ENCODE results near the gene MYH1. TPM values are rescaled to one million over a fixed set of nuclear protein-coding genes. Genes with fewer than 3 reads are reported as not detected.

MYH1 gene
- total RNA-seq, 6 experiments from 2014 or later = 0.23 to 2.3 (median 0.31) TPM; not detected in 3

DNA sequence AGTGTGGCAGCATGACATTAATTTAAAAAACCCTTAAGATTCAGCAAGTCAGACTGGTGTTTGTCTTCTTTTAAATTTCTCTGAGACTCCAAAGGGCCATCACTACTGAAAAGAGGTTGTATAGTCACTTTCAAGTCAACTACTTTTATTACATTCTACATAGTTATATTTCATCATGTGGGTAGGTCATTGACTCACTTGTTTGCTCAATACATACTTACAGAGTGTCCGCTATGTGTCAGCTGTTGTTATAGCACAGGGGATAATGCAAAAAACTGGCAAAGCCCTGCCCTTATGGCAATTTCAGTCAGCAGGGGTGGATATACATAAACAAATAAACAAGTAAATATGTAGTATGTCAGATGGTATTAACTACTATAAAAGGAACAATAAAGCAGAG is 46.5 kb downstream of the MYH1 start:
- no peaks in the 10 kb centered on the region for H3K36me3 ChIP-seq
- no peaks in the 10 kb centered on the region for H3K27me3 ChIP-seq
- 62% methylated on average over 1 of the region's 1 CpG for WGBS (ENCODE audit: insufficient coverage, low coverage, low lambda C conversion rate, missing lambda C conversion rate)
- TF ChIP-seq, protein P1, sequence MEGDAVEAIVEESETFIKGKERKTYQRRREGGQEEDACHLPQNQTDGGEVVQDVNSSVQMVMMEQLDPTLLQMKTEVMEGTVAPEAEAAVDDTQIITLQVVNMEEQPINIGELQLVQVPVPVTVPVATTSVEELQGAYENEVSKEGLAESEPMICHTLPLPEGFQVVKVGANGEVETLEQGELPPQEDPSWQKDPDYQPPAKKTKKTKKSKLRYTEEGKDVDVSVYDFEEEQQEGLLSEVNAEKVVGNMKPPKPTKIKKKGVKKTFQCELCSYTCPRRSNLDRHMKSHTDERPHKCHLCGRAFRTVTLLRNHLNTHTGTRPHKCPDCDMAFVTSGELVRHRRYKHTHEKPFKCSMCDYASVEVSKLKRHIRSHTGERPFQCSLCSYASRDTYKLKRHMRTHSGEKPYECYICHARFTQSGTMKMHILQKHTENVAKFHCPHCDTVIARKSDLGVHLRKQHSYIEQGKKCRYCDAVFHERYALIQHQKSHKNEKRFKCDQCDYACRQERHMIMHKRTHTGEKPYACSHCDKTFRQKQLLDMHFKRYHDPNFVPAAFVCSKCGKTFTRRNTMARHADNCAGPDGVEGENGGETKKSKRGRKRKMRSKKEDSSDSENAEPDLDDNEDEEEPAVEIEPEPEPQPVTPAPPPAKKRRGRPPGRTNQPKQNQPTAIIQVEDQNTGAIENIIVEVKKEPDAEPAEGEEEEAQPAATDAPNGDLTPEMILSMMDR (IDR thresholded peaks at IDR 0.05) = no peak
- no peak for TF ChIP-seq POLR2A (IDR thresholded peaks at IDR 0.05)
- intact Hi-C loops (cut with DNase I) = no loop called here
- H3K4me1 ChIP-seq = no peaks in the 10 kb centered on the region
- no peaks in the 10 kb centered on the region for H3K9me3 ChIP-seq
- ATAC-seq (no peak), DNase-seq (no peak)
- H3K4me3 ChIP-seq = no peak overlapping the region
- no peak overlapping the region for H3K27ac ChIP-seq

DNA sequence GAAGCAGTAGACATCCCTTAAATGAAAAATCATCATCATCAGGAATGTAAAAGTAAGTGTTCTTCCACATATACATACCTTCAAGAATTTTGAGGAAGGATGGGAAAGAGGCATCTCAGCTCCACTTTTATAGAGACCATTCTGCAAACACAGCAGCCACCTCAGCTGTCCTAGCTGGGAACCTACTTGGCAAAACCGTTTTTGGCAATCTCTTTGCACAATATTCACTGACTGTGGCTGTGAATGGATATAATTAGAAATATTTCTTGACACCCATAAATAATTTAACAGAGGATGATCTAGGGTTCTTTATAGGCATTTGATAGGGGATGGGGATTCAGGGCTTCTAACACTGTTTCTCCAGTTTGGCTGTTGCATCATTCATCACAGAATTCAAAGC is 48.9 kb downstream of the MYH1 start, which contains the start of gene MYH4:
MYH4 (minus strand) TSS at position 101 of the 400 bp plus-strand sequence. CDS start 2,814 bp downstream, outside the sequence.
- H3K27ac ChIP-seq = no peak within 1 kb of the TSS
- DNase-seq (no peak), ATAC-seq (no peak)
- no peaks in the 10 kb centered on the region for H3K27me3 ChIP-seq
- TF ChIP-seq POLR2A (IDR thresholded peaks at IDR 0.05) = no peak
- TF ChIP-seq, protein P1 (IDR thresholded peaks at IDR 0.05) = no peak
- intact Hi-C loops (cut with DNase I) = no loop called here
- 13% methylated on average over 1 of the region's 1 CpG for WGBS (ENCODE audit: insufficient coverage, low coverage, low lambda C conversion rate, missing lambda C conversion rate)
- no peaks in the 10 kb centered on the region for H3K9me3 ChIP-seq
- H3K4me3 ChIP-seq = no peak within 1 kb of the TSS
- H3K36me3 ChIP-seq = no peaks in the 10 kb centered on the region
- no peaks in the 10 kb centered on the region for H3K4me1 ChIP-seq

DNA sequence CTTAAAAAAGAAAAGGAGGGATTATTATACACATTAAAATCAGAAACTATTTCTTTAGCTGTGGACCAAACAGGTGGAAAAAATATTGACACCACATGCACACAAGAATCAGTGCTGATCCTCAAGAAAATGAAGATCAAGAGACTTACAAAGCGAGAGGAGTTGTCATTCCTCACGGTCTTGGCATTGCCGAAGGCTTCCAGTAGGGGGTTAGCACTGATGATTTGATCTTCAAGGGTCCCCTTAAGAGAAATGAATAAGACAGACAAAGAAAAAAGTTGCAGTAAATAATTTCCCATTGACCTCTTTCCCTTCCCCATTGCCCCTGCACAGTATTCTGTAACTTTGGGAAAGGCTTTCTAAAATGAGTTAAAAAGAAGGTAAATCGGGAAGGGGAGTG is 54.9 kb downstream of the MYH1 start:
- H3K9me3 ChIP-seq = no peaks in the 10 kb centered on the region
- H3K4me1 ChIP-seq = no peaks in the 10 kb centered on the region

DNA sequence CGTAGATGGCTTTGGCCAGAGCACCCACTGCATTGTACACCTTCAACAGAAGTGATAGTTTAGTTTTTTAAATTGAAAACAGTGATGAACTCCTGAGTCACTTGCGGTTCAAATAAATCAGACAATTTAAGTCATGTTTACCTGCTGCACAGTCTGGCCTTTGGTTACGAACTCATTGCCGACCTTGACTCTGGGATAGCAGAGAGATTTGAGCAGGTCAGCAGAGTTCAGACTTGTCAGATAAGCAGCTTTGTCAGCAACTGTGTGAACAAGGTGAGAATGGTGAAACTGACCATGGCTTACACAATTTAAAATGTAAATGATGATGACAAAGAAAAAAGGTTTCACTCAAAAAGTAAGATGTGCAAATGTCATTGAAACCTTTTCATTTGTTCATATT is 58.3 kb downstream of the MYH1 start:
- WGBS (ENCODE audit: insufficient coverage, low coverage, low lambda C conversion rate, missing lambda C conversion rate) = 17% methylated on average over 3 of the region's 4 CpGs
- H3K4me3 ChIP-seq = no peak overlapping the region

More for the DNA sequence above, 54.9 kb downstream of the MYH1 start:
- ATAC-seq = no peak
- no peak for DNase-seq
- Histone ChIP-seq H3K27ac (no peak overlapping the region), H3K4me3 (no peak overlapping the region), H3K27me3 (no peaks in the 10 kb centered on the region), H3K36me3 (no peaks in the 10 kb centered on the region)
- intact Hi-C loops (cut with DNase I) = no loop called here
- TF ChIP-seq POLR2A (IDR thresholded peaks at IDR 0.05) = no peak
- TF ChIP-seq, protein P1 (IDR thresholded peaks at IDR 0.05) = no peak
- 43% methylated on average over 4 of the region's 4 CpGs for WGBS (ENCODE audit: insufficient coverage, low coverage, low lambda C conversion rate, missing lambda C conversion rate)

More for the DNA sequence above, 58.3 kb downstream of the MYH1 start:
- H3K36me3 ChIP-seq = no peaks in the 10 kb centered on the region
- no peak for TF ChIP-seq POLR2A (IDR thresholded peaks at IDR 0.05)
- TF ChIP-seq, protein P1 (IDR thresholded peaks at IDR 0.05) = no peak
- DNase-seq = no peak
- no peak overlapping the region for H3K27ac ChIP-seq
- intact Hi-C loops (cut with DNase I) = no loop called here
- no peaks in the 10 kb centered on the region for H3K27me3 ChIP-seq
- ATAC-seq = no peak
- no peaks in the 10 kb centered on the region for H3K9me3 ChIP-seq
- no peaks in the 10 kb centered on the region for H3K4me1 ChIP-seq

Measured in right lobe of liver (tissue), 6 donors.